ENCODE data around the gene ATP2A1.
"Not testable (repeated sequence)": the region's sequence is repeated elsewhere in the genome, so short reads cannot be mapped to it uniquely, and the experiment has no call there.

The ATP2A1 gene

GRCh38 chr16:28881565-28881964, 3.3 kb downstream of the ATP2A1 start:
- DNase-seq (ENCODE audit: low read depth), result not testable (repeated sequence)

GRCh38 chr16:28882551-28883160, 4.4 kb downstream of the ATP2A1 start:
- DNase-seq (ENCODE audit: low read depth), result no peak

GRCh38 chr16:28883221-28883996, 5.1 kb downstream of the ATP2A1 start:
- no peak for DNase-seq (ENCODE audit: low read depth)

- DNase-seq (ENCODE audit: low read depth), result no peak
Measured at GRCh38 chr16:28884045-28884444, 5.8 kb downstream of the ATP2A1 start.

- DNase-seq (ENCODE audit: low read depth), result no peak
Measured at GRCh38 chr16:28886945-28887344, 8.7 kb downstream of the ATP2A1 start.

- DNase-seq (ENCODE audit: low read depth), result not testable (repeated sequence)
Measured at GRCh38 chr16:28890355-28890754, 12.1 kb downstream of the ATP2A1 start.

- no peak for DNase-seq (ENCODE audit: low read depth)
Measured at GRCh38 chr16:28891964-28892890, 13.9 kb downstream of the ATP2A1 start.

GRCh38 chr16:28893291-28893690, 15.0 kb downstream of the ATP2A1 start:
- DNase-seq (ENCODE audit: low read depth), result no peak

- DNase-seq (ENCODE audit: low read depth), result no peak
Measured at GRCh38 chr16:28895609-28896008, 17.3 kb downstream of the ATP2A1 start.

- no peak for DNase-seq (ENCODE audit: low read depth)
Measured at GRCh38 chr16:28897826-28898225, 19.5 kb downstream of the ATP2A1 start.

- DNase-seq (ENCODE audit: low read depth), result no peak
Measured at GRCh38 chr16:28898266-28898665, 20.0 kb downstream of the ATP2A1 start.

GRCh38 chr16:28898942-28899341, 20.7 kb downstream of the ATP2A1 start:
- DNase-seq (ENCODE audit: low read depth), result no peak

- no peak for DNase-seq (ENCODE audit: low read depth)
Measured at GRCh38 chr16:28899882-28900590, 21.7 kb downstream of the ATP2A1 start.

GRCh38 chr16:28900601-28901000, 22.3 kb downstream of the ATP2A1 start:
- DNase-seq (ENCODE audit: low read depth), result no peak

- no peak for DNase-seq (ENCODE audit: low read depth)
Measured at GRCh38 chr16:28901862-28902261, 23.6 kb downstream of the ATP2A1 start.

- DNase-seq (ENCODE audit: low read depth), result no peak
Measured at GRCh38 chr16:28902909-28903308, 24.6 kb downstream of the ATP2A1 start.

- no peak for DNase-seq (ENCODE audit: low read depth)
Measured at GRCh38 chr16:28903344-28904042, 25.2 kb downstream of the ATP2A1 start.

- no peak for DNase-seq (ENCODE audit: low read depth)
Measured at GRCh38 chr16:28904363-28904762, 26.1 kb downstream of the ATP2A1 start.

GRCh38 chr16:28904828-28905227, 26.5 kb downstream of the ATP2A1 start:
- no peak for DNase-seq (ENCODE audit: low read depth)

- no peak for DNase-seq (ENCODE audit: low read depth)
Measured at GRCh38 chr16:28905229-28905754, 27.0 kb downstream of the ATP2A1 start.

- DNase-seq (ENCODE audit: low read depth), result no peak
Measured at GRCh38 chr16:28905800-28906372, 27.6 kb downstream of the ATP2A1 start.
